Measurements from ENCODE around the gene CDH4. TPM values are rescaled to one million over a fixed set of nuclear protein-coding genes. Genes with fewer than 3 reads are reported as not detected.

The CDH4 gene
- total RNA-seq, 1 donor from 2014 or later: 8.9 TPM

DNA sequence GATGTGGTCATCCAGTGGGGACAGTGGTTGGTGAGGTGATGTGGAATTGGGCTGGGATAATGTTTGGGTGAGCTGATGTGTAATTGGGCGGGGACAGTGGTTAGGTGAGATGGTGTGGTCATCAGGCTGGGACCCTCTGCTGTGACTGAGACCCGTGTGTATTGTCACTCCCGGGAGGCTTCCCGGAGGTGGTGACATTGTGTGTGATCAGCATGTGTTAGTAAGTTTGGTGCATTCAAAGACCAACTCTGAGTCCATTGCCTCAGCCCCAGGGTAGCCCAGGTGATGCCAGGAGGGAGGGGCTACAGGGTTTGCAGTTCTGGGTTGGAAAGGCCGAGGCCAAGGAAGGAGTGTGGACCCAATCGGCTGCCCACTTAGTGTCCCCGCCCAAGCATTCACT is 438.1 kb downstream of the CDH4 start:
- H3K4me1 Mint-ChIP-seq: peaks cover 9% of the 10 kb centered on the region
- TF ChIP-seq, protein P1, sequence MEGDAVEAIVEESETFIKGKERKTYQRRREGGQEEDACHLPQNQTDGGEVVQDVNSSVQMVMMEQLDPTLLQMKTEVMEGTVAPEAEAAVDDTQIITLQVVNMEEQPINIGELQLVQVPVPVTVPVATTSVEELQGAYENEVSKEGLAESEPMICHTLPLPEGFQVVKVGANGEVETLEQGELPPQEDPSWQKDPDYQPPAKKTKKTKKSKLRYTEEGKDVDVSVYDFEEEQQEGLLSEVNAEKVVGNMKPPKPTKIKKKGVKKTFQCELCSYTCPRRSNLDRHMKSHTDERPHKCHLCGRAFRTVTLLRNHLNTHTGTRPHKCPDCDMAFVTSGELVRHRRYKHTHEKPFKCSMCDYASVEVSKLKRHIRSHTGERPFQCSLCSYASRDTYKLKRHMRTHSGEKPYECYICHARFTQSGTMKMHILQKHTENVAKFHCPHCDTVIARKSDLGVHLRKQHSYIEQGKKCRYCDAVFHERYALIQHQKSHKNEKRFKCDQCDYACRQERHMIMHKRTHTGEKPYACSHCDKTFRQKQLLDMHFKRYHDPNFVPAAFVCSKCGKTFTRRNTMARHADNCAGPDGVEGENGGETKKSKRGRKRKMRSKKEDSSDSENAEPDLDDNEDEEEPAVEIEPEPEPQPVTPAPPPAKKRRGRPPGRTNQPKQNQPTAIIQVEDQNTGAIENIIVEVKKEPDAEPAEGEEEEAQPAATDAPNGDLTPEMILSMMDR (conservative IDR thresholded peaks at IDR 0.05): no peak
- no peak for DNase-seq (ENCODE audit: low read depth, low spot score)
- no peaks in the 10 kb centered on the region for H3K9me3 Mint-ChIP-seq
- H3K4me3 Mint-ChIP-seq: no peak overlapping the region
- H3K27me3 Mint-ChIP-seq (ENCODE audit: low read depth): peaks cover 3% of the 10 kb centered on the region
- no peaks in the 10 kb centered on the region for H3K36me3 Mint-ChIP-seq (ENCODE audit: low read depth)
- H3K27ac Mint-ChIP-seq (ENCODE audit: unreplicated experiment): no peak overlapping the region

DNA sequence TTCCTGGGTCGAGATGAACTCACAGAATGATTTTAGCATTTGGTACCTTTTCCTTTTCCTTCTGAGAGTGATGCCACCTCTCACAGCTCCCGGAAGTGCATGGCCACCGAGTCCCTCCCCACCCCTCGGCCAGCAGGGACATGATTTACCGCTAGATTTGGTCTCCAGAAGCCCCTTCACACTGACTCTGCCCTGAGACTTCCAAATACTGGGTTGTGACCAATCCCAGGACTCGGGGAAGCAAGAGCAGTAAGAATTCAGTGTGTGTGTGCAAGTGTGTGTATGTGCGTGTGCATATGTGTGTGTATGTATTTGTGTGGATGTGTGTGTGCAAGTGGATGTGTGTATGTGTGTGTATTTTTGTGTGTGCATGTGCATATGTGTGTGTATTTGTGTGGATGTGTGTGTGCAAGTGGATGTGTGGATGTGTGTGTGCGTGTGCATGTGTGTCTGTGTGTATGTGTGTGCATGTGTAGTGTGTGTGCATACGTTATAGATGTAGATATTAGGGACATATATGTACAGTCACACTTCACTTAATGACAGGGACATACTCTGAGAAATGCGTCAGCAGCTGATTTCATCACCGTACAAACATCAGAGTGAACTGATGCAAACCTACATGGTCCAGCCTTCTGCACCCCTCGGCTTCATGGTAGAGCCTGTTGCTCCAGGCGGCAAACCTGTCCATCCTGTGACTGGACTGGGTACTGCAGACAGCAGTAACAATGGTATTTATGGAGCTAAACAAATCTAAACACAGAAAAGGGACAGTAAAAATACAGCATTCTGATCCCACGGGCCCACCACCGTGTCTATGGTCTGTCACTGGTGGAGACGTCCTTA is 439.2 kb downstream of the CDH4 start:
- Mint-ChIP-seq H3K9me3 (no peaks in the 10 kb centered on the region), H3K4me1 (peaks cover 6% of the 10 kb centered on the region), H3K4me3 (no peak overlapping the region), H3K36me3 (ENCODE audit: low read depth) (no peaks in the 10 kb centered on the region), H3K27ac (ENCODE audit: unreplicated experiment) (no peak overlapping the region), H3K27me3 (ENCODE audit: low read depth) (no peaks in the 10 kb centered on the region)
- TF ChIP-seq, protein P1 (conservative IDR thresholded peaks at IDR 0.05): no peak
- no peak for DNase-seq (ENCODE audit: low read depth, low spot score)

DNA sequence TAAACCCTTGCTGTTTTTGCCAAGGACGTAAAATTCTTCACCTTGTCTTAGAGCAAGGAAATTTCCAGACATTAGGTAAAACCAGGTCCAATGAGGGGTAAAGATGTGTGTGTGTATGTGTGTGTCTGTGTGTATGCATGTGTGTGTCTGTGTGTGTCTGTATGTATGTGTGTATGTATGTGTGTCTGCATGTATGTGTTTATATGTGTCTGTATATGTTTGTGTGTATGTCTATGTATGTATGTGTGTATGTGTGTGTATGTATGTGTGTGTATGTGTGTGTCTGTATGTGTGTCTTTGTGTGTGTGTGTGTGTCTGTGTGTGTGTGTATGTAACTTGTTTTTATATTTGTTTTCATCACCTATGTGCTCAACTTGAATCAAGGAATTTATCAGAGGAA is 439.9 kb downstream of the CDH4 start:
- Mint-ChIP-seq H3K4me1 (peaks cover 6% of the 10 kb centered on the region), H3K27ac (ENCODE audit: unreplicated experiment) (no peak overlapping the region), H3K27me3 (ENCODE audit: low read depth) (no peaks in the 10 kb centered on the region), H3K4me3 (no peak overlapping the region), H3K36me3 (ENCODE audit: low read depth) (no peaks in the 10 kb centered on the region), H3K9me3 (no peaks in the 10 kb centered on the region)
- TF ChIP-seq, protein P1 (conservative IDR thresholded peaks at IDR 0.05): no peak
- DNase-seq (ENCODE audit: low read depth, low spot score): no peak

DNA sequence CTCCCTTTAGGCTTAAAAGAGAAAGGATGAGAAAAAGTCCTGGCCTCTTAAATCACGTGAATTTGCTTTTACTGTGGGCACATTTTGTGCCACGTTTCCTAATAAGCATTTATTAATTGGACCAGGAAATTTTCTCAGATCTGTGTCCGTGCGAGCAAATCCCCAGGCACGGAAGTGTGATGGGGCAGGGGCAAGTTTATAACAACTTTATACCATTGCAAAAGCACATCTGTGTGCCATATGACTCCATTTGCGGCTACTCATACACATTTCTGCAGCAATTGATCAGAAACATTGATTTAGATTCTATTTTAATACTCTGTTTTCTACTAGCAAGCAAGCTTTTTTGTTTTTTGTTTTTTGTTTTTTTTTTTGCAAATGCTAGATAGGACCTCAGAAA is 440.4 kb downstream of the CDH4 start:
- H3K27ac Mint-ChIP-seq (ENCODE audit: unreplicated experiment): no peak overlapping the region
- TF ChIP-seq, protein P1 (conservative IDR thresholded peaks at IDR 0.05): no peak

DNA sequence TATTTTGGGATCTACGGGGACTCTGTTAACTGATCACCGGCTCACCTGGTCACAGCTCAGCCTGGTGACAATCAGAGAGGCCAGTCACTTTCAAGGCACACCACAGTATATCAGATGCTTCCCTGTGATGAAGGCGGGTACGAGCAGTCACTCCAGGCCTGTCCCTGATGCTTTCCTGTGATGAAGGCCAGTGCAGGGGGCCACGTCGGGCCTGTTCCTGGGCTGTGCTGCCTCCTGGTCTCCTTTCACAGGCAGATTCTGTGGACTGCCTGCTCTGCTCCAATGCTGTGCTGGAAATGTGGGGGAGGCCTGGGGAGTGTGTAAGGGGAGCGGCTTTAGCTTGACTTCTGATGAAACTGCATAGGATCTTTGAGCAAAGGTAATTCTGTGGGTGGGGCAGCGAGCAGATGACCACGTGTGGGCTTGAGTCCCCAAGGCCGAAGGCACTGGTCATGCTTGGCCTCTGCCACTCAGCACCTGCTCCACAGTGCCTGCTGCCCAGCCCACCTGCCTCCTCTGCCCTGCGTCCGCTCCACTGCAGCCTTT is 441.1 kb downstream of the CDH4 start:
- Mint-ChIP-seq H3K27ac (ENCODE audit: unreplicated experiment) (no peak overlapping the region), H3K9me3 (no peaks in the 10 kb centered on the region), H3K4me1 (peaks cover 3% of the 10 kb centered on the region), H3K27me3 (ENCODE audit: low read depth) (no peaks in the 10 kb centered on the region), H3K36me3 (ENCODE audit: low read depth) (no peaks in the 10 kb centered on the region), H3K4me3 (no peak overlapping the region)
- no peak for DNase-seq (ENCODE audit: low read depth, low spot score)
- TF ChIP-seq, protein P1 (conservative IDR thresholded peaks at IDR 0.05): no peak

More for the DNA sequence above, 440.4 kb downstream of the CDH4 start:
- no peak overlapping the region for H3K4me3 Mint-ChIP-seq
- no peaks in the 10 kb centered on the region for H3K9me3 Mint-ChIP-seq
- no peaks in the 10 kb centered on the region for H3K27me3 Mint-ChIP-seq (ENCODE audit: low read depth)
- no peak for DNase-seq (ENCODE audit: low read depth, low spot score)
- no peaks in the 10 kb centered on the region for H3K36me3 Mint-ChIP-seq (ENCODE audit: low read depth)
- peaks cover 6% of the 10 kb centered on the region for H3K4me1 Mint-ChIP-seq

All from neural crest cell (in vitro differentiated cells).